Adrenal gland (tissue), 12 donors: Measurements from ENCODE around the gene CREB5. TPM values are rescaled to one million over a fixed set of nuclear protein-coding genes. Genes with fewer than 3 reads are reported as not detected.
"Not testable (repeated sequence)": the region's sequence is repeated elsewhere in the genome, so short reads cannot be mapped to it uniquely, and the experiment has no call there.

Experiments
- DNase-seq, 7 donors: peaks; one replicate each; pipeline ENCODE4 v3.0.0-alpha.2; 2019 to 2020
- H3K27ac ChIP-seq, 5 donors: fragments of 200-600 bp; sonication (generic) in 4 of 5; 1 replicate in 3 of 5; 2 replicates in 2 of 5; pipeline versions ENCODE4 v1.5.1 to v1.8.0; 2016 to 2020; ENCODE audit warnings: mild to moderate bottlenecking in 1 of 5
- H3K27me3 ChIP-seq: fragments of 200-600 bp; 2 replicates; pipeline ENCODE4 v1.8.0; 2021
- H3K36me3 ChIP-seq, 2 donors: fragments of 200-600 bp; replicated peaks in 1 of 2; 1 replicate in 1 of 2; 2 replicates in 1 of 2; pipeline versions ENCODE4 v1.5.1 to v1.8.0; 2018 to 2022
- H3K4me1 ChIP-seq, 2 donors: fragments of 200-600 bp; replicated peaks in 1 of 2; 1 replicate in 1 of 2; 2 replicates in 1 of 2; pipeline versions ENCODE4 v1.5.1 to v1.8.0; 2018 to 2021
- H3K4me3 ChIP-seq, 4 donors: fragments of 200-600 bp; sonication (generic) in 3 of 4; one replicate each; pipeline ENCODE4 v1.5.1; 2016 to 2018
- H3K9me3 ChIP-seq, 3 donors: fragments of 200-600 bp; sonication (generic) in 1 of 3; replicated peaks in 1 of 3; 1 replicate in 2 of 3; 2 replicates in 1 of 3; pipeline versions ENCODE4 v1.5.1 to v1.8.0; 2016 to 2021
- CTCF ChIP-seq, 6 experiments: fragments of 450-650 bp in 4 of 6; fragments of 200-600 bp in 2 of 6; sonication (generic) in 1 of 6; IDR thresholded peaks; 1 replicate in 5 of 6; 2 replicates in 1 of 6; pipeline versions ENCODE4 v1.5.1 to v1.8.0; 2016 to 2021; ENCODE audit warnings: antibody characterized with exemption in 6 of 6, mild to moderate bottlenecking in 2 of 6, moderate library complexity in 1 of 6
- POLR2A ChIP-seq, 2 donors: fragments of 450-650 bp; IDR thresholded peaks; one replicate each; pipeline ENCODE4 v1.6.1; 2017; ENCODE audit warnings: antibody characterized with exemption in 2 of 2, mild to moderate bottlenecking in 2 of 2, moderate library complexity in 1 of 2
- WGBS, 4 donors: extraction: QIAGEN DNeasy Blood & Tissue Kit in 2 of 4; methylation state at CpG; one replicate each; pipeline versions ENCODE4 v1.1.5 to v1.1.7; 2013 to 2017; 5-methylcytosine and 5-hydroxymethylcytosine counted together
- intact Hi-C, 2 donors: fragments of 100-400 bp; cut with DNase I; formaldehyde crosslinking; loops; one replicate each; pipeline versions ENCODE4 v1.14.1 to v1.15.0; 2022 to 2023
- polyA plus RNA-seq, 3 donors: library from polyadenylated mRNA; stranded (reverse); fragments of 200-250 nt in 2 of 3; fragments of 350-450 nt in 1 of 3; fragmentation: Illumina TruSeq in 1 of 3; extraction: RNeasy Lipid Tissue Mini Kit (QIAGEN cat#74804) in 1 of 3; gene quantifications; one replicate each; pipeline ENCODE4 v1.2.3, GENCODE V29; 2013 to 2014
- total RNA-seq, 9 donors: library from RNA; depleted of rRNA in 4 of 9; stranded (reverse); fragments of >200 nt in 4 of 9; fragments of 120-200 nt in 1 of 9; fragmentation: NEBNext Ultra II Directional in 1 of 9; extraction: Animal tissue kit (Norgen Biotek cat#: 25700) in 1 of 9; gene quantifications; one replicate each; pipeline versions ENCODE4 v1.1.0 to v1.2.4, GENCODE V29; 2013 to 2023
- donor health status: healthy with polysubstance abuse.
- donor health status: Bipolar disorder and iron deficiency.
- donor health status: DM: yes; HTN: yes; CAD: no.
- donor health status: DM: no; HTN: no; CAD: no.
- donor health status: DM: no; HTN: no; CAD: no.
- donor health status: DM: yes; HTN: yes; CAD: no.

Gene CREB5
- total and polyA plus RNA-seq, 12 donors = 0.69 to 5.4 (median 1.3) TPM

- TF ChIP-seq POLR2A (IDR thresholded peaks at IDR 0.05) (no peak), CTCF (IDR thresholded peaks at IDR 0.05) (no peak)
- DNase-seq = no peak
- H3K36me3 ChIP-seq = no peaks in the 10 kb centered on the region
- H3K27ac ChIP-seq = no peak overlapping the region
- no peak overlapping the region for H3K4me3 ChIP-seq
- WGBS, 4 donors = 74 to 83% (median 81%) methylated on average over 2 of the region's 2 CpGs
- H3K9me3 ChIP-seq = no peaks in the 10 kb centered on the region
- peaks cover 0 to 5% of the 10 kb centered on the region in 2 donors for H3K4me1 ChIP-seq
- intact Hi-C loops = no loop called here
- H3K27me3 ChIP-seq = no peaks in the 10 kb centered on the region
These were observed 370.0 kb downstream of the CREB5 start for GRCh38 chr7:28782362-28782761.

GRCh38 chr7:28784171-28784902 is 372.0 kb downstream of the CREB5 start:
- no peak for DNase-seq
- WGBS, 4 donors = 69 to 77% (median 77%) methylated on average over 13 of the region's 13 CpGs
- Histone ChIP-seq H3K27ac (no peak overlapping the region), H3K27me3 (no peaks in the 10 kb centered on the region), H3K9me3 (no peaks in the 10 kb centered on the region), H3K4me1 (peaks cover 0 to 1% of the 10 kb centered on the region in 2 donors), H3K4me3 (no peak overlapping the region), H3K36me3 (no peaks in the 10 kb centered on the region)
- intact Hi-C loops = no loop called here
- TF ChIP-seq CTCF (IDR thresholded peaks at IDR 0.05) (no peak), POLR2A (IDR thresholded peaks at IDR 0.05) (no peak)

- 85 to 91% (median 86%) methylated on average over 14 of the region's 14 CpGs for WGBS, 4 donors
- H3K4me3 ChIP-seq = no peak overlapping the region
- H3K4me1 ChIP-seq = no peaks in the 10 kb centered on the region
- H3K27ac ChIP-seq = no peak overlapping the region
- H3K36me3 ChIP-seq = no peaks in the 10 kb centered on the region
- DNase-seq = no peak
- no peaks in the 10 kb centered on the region for H3K9me3 ChIP-seq
- intact Hi-C loops = no loop called here
- TF ChIP-seq POLR2A (IDR thresholded peaks at IDR 0.05) (no peak), CTCF (IDR thresholded peaks at IDR 0.05) (no peak)
- H3K27me3 ChIP-seq = no peaks in the 10 kb centered on the region
These were observed 373.0 kb downstream of the CREB5 start for GRCh38 chr7:28785041-28785995.

GRCh38 chr7:28786156-28786555 is 373.8 kb downstream of the CREB5 start:
- DNase-seq, H3K9me3 ChIP-seq, H3K36me3 ChIP-seq, H3K27ac ChIP-seq, H3K4me3 ChIP-seq, H3K27me3 ChIP-seq, H3K4me1 ChIP-seq, intact Hi-C loops: not testable (repeated sequence)
- WGBS, 4 donors = 91 to 98% (median 97%) methylated on average over 5 of the region's 5 CpGs
